Skin of body (tissue), 2 donors: ENCODE data around the gene CAMK2D. TPM values are rescaled to one million over a fixed set of nuclear protein-coding genes. Genes with fewer than 3 reads are reported as not detected.

ENCODE experiments used
- DNase-seq: peaks from one replicate; lab custom pipeline; 2025; lab: John Stamatoyannopoulos, UW
- total RNA-seq: library from RNA; depleted of rRNA; stranded (reverse); fragments of >200 nt; gene quantifications from one replicate; pipeline ENCODE4 v1.2.3, GENCODE V29; 2014

The CAMK2D gene
- total RNA-seq, 1 donor from 2014 or later: 92.6 TPM

- no peak for DNase-seq
Measured at GRCh38 chr4:113525521-113525920, 236.0 kb downstream of the CAMK2D start.

DNA sequence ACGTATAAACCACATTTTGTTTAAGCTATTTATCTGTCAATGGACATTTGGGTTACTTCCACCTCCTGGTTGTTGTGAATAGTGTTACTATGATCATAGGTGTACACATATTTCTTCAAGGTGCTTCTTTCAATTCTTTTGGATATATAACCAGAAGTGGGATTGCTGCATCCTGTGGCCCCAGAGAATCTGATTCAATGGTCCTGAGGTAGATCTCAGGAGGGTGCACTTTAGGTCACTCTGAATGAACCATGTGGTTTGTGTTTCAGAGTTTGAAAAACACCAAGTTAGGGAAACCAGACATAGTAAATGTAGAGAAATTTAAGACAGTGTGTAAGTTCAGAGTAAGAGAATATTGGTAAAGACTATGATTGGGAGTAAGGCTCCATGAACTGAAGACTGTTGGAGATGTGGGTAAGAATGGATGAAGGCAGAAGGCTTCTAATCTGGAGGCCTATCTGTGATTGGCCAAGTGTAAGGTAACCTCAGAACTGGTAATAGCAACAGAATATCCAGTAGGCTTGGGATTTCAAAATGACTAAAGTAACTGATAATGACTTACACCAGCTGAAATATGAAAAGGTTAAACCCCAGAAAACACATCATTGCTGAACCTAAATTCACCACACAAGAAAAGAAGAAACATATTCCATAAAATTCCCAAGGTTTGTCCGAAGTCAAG lies 236.9 kb downstream of the CAMK2D start:
- DNase-seq: no peak

- DNase-seq: no peak
Measured at GRCh38 chr4:113524096-113524495, 237.4 kb downstream of the CAMK2D start.

DNA sequence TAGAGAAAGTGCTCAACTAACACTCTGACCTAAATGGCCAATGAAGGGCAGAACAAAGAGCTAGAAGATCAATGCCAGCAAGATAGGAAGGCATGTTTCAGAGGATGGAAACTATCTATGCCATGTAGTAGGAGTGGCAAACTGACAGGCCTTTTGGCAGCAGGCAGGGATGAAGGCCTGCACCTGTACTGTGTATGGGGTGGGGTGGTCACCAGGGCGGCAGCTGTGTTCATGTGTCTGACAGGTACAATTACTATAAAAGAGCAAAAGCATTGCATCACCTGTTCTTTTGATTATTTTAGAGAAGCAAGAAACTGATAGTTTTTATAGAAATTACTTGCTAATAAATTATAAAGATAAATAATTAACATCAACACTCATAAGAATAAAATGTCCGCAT lies 239.1 kb downstream of the CAMK2D start:
- no peak for DNase-seq

GRCh38 chr4:113513382-113513781 lies 248.2 kb downstream of the CAMK2D start:
- DNase-seq: no peak

DNA sequence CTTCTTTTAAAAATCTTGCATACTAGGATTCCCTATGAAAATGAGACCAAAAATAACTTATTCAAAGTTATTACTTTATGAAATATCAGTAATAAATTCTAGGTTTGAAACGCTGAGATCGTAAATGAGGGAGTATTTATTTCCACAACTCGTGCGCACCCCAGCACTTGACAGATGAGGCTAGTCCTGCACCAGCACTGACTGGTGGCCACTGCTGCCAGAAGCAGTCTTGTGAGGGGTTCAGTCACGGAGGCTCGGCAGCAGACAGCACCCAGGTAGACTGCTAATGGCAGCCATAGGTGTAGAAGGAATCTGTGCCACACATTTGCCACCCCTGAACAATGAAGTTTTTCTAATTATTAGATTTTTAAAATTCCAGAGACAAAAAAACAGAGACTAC lies 248.7 kb downstream of the CAMK2D start:
- no peak for DNase-seq

- DNase-seq: no peak
Measured at GRCh38 chr4:113511944-113512343, 249.6 kb downstream of the CAMK2D start.

DNA sequence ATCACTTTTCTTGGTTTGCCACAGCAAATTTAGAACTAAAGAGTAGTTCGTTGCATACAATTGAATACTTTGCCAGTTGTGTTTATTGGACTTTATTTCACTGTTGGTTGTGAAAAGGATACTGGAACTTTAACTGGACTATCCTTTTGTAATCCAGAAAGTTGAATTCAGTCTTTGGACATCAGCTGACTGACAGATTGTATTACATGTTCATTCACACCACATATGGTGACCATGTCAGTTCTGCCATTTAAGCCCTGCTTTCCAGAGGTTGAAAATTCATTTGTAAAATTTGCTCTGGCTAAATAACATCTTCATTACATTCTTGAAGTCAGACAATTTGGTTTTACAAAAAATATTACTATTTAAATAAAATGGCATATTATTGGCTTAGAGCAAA lies 251.7 kb downstream of the CAMK2D start:
- no peak for DNase-seq

DNA sequence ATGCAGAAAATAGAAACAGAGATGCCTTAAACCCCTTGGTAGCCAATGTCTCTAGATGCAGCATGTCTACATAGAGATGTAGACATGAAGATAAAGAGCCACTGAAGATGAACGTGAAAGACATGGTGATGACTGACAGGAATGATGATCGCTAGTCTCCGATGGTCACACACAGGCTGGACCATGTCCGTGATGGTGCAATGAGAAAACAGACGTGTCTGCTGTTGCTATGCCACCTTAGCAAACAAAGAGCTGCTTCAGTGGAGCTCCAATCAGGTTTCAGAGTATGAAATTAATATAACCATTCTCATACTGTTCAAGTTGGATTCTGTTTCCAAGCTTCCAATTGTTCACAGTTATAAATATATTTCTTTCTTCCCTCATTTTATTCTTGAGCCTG lies 256.5 kb downstream of the CAMK2D start:
- no peak for DNase-seq

DNA sequence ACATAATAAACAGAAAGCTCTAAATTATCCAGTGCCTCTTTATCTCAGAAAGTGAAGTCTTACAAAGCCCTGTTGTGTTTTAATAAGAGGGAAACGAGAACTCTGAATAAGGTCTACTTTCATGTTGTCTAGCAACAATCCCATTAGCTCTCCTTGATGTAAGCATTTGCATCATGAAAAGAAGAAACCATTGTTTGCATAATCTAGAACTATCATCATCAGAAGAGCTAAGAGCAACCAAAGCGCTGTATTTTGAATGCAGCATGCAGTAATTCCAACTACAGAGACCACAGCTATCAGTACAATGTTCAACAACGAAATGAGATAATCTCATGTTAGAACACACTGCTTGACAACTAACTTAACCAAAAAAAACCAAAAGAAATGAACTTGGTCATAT lies 257.1 kb downstream of the CAMK2D start:
- DNase-seq: no peak

- peak; percentile 12 for DNase-seq
Measured at GRCh38 chr4:113503691-113504090, 257.8 kb downstream of the CAMK2D start.

- DNase-seq: no peak
Measured at GRCh38 chr4:113502906-113503305, 258.6 kb downstream of the CAMK2D start.

DNA sequence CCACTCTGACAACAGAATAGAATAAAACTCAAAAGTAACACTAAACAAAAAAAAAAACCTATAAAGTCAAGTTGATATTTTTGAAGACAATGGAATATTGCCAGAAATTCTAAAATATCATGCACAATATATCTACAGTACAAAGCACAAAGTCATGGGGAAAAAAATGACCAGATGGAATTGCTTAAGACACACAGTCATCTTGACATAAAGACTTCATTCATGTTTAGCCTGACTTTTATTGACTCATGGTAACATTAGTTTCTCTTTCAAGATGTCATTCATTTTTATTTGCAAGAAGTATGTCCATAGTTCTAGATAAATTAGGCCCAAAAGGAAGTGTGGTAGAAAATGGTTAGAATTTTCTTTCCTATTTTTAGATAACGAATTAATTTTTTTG lies 259.1 kb downstream of the CAMK2D start:
- DNase-seq: peak; percentile 33

DNA sequence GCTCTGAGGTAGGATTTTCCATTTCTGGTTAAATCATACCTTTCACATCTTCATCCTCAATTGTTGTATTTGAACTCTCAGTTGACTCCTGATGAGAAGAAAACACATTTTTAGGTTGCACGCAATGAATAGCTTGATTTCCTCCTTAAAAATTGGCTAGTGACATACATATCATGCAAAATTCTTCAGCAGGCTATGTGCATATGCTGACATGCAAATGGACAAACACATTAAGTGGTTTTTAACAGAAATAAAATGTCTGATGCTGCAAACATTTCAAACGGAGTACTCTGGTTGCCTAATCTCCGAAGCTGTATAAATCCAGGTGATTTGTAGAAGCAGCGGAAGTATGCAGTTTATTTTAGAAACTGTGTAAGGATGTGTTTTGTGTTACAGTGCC lies 261.1 kb downstream of the CAMK2D start:
- no peak for DNase-seq

DNA sequence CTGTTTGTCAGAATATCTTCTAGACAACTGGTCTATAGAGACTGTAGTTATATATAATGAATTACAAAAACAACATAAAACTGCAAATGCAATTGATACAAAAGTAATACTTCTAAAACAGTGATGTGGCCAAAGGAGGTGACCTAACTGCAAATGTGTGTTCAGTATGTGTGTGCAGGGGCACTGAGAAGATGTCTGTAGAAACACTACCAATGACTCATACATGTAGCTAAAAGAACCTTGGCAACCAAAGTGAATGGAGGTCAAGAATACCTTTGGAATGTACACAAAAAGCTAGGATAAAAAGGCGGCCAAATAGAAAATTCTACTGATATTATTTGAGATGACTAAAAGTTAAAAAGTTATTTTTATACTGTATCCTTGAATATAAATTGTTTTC lies 261.8 kb downstream of the CAMK2D start:
- no peak for DNase-seq

- DNase-seq: no peak
Measured at GRCh38 chr4:113499166-113499565, 262.4 kb downstream of the CAMK2D start.

- DNase-seq: no peak
Measured at GRCh38 chr4:113497154-113497884, 264.2 kb downstream of the CAMK2D start.

GRCh38 chr4:113496698-113497097 lies 264.8 kb downstream of the CAMK2D start:
- no peak for DNase-seq

DNA sequence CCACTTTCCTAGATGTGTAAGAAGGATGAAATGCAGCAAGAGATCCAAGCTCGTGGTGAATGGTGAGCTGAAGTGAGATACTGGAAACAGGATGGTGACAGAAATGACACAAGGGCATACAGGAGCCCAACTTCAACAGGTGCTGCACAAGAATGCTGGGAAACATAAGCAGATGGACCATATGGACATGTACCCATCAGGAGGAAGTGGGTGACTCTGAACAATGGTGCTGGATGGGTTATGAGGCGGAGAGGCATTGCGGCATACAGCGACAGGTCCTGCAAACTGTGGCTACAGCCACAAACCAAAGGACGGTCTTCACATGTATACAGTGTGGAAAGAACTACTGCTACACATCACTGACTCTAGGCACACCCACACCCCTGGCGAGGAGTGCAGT lies 265.7 kb downstream of the CAMK2D start:
- DNase-seq: no peak

GRCh38 chr4:113483131-113483530 lies 278.4 kb downstream of the CAMK2D start:
- DNase-seq: no peak

- no peak for DNase-seq
Measured at GRCh38 chr4:113482325-113482724, 279.2 kb downstream of the CAMK2D start.

DNA sequence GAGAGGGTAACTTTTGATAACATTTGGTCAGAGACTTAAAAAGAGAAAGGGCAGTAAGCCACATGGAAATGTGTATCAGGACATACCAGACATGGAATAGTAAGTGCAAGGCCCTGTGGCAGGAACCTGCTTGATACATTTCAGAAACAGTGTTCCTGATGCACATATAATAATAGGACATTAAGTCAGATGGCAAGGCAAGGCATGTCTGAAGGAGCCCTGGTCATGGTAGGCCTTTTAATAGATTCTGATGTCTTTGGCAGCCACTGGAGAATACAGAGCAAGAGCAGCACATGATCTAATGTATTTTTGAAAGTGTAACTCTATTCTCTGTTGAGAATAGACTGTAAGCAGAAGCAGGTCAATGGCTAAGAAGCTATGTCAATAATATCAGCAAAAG lies 279.7 kb downstream of the CAMK2D start:
- DNase-seq: no peak

DNA sequence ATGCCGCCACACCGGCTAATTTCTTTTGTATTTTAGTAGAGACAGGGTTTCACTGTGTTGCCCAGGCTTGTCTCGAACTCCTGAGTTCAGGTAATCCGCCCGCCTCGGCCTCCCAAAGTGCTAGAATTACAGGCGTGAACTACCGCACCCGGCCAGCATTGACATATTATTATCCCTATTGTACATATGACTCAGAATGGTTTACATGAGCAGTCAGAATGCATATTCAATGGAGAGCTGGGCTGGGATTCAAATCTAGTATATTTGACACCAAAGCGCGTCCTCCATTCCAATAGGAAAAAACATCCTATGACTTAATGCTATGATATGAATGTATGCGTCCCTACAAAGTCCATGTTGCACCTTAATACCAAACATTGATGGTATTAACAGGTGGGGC lies 281.4 kb downstream of the CAMK2D start:
- DNase-seq: no peak
